Measurements from ENCODE around the gene ANKRD50. TPM values are rescaled to one million over a fixed set of nuclear protein-coding genes. Genes with fewer than 3 reads are reported as not detected.

Gene ANKRD50, protein sequence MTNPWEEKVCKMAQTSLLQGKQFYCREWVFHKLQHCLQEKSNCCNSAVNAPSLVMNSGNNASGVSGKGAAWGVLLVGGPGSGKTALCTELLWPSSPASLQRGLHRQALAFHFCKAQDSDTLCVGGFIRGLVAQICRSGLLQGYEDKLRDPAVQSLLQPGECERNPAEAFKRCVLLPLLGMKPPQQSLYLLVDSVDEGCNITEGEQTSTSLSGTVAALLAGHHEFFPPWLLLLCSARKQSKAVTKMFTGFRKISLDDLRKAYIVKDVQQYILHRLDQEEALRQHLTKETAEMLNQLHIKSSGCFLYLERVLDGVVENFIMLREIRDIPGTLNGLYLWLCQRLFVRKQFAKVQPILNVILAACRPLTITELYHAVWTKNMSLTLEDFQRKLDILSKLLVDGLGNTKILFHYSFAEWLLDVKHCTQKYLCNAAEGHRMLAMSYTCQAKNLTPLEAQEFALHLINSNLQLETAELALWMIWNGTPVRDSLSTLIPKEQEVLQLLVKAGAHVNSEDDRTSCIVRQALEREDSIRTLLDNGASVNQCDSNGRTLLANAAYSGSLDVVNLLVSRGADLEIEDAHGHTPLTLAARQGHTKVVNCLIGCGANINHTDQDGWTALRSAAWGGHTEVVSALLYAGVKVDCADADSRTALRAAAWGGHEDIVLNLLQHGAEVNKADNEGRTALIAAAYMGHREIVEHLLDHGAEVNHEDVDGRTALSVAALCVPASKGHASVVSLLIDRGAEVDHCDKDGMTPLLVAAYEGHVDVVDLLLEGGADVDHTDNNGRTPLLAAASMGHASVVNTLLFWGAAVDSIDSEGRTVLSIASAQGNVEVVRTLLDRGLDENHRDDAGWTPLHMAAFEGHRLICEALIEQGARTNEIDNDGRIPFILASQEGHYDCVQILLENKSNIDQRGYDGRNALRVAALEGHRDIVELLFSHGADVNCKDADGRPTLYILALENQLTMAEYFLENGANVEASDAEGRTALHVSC (N-terminal part only)
- total RNA-seq (2022; extraction: Qiagen RNA extraction; ENCODE audit: low read depth) = 3.1 to 5.9 TPM (median 5.6 TPM) in 5 replicates

DNA sequence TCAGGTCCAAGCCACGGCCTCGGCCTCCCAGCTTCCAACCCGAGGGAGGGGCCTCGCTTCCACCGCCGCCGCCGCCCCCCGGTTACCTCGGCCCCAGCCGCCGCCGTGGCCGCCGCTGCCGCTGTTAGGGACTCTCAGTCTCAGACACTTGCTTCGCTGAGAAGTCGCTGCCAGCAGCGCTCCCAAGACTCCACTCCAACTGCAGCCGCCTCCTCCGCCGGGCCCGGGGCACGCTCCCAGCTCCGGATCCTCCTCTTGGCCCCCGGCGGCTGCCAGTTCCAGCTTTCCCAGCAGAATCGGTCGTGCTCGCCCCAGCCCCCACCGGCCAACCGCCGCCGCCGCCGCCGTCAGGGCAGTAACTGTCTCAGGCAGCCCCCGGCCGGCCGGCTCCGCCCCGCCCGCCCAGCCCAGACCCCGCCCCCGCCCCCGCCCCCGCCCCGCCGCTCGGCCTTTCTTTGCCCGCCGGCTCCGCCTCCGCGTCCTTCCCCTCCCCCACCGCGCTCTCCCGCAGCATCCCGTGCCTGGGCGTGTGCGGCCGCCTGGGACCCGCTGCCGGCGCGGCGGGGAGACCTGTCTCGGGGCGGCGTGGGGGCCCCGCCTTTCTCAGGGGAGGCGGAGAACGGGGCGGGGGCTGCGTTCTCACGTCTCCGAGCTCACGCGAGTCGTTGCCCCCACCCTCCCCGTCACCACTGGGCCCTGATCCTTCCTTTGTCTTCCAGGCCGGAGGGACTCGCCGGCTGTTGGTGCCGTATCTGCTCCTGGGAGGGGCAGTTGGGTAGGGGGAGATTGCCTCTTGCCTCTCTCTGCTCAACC, at the start of gene ANKRD50:
TSS of gene ANKRD50 (minus strand) at position 361 of the 813 bp plus-strand sequence. CDS start 2,221 bp downstream, outside the sequence.

Data from A549 treated with GW870086 at 1 μM for 4 hours (cell line).